ENCODE measurements around the gene LTK. TPM values are rescaled to one million over a fixed set of nuclear protein-coding genes. Genes with fewer than 3 reads are reported as not detected.
"Not testable (repeated sequence)": the region's sequence is repeated elsewhere in the genome, so short reads cannot be mapped to it uniquely, and the experiment has no call there.

Gene LTK
- total RNA-seq, 2 donors from 2014 or later, result 1.9 to 2.8 TPM

GRCh38 chr15:41483519-41483918, 30.1 kb downstream of the LTK start:
- Mint-ChIP-seq H3K36me3 (ENCODE audit: low read depth) (peaks cover 41% of the 10 kb centered on the region), H3K9me3 (no peaks in the 10 kb centered on the region), H3K4me1 (peaks cover 20% of the 10 kb centered on the region), H3K27me3 (no peaks in the 10 kb centered on the region), H3K4me3 (peak overlapping the region; percentile 73), H3K27ac (peak overlapping the region; percentile 70)
- peak; percentile 58 for ATAC-seq (replicated peaks)

- peak overlapping the region; percentile 70 for H3K27ac Mint-ChIP-seq
- peak; percentile 83 for ATAC-seq (replicated peaks)
- H3K27me3 Mint-ChIP-seq, result no peaks in the 10 kb centered on the region
- peaks cover 19% of the 10 kb centered on the region for H3K4me1 Mint-ChIP-seq
- H3K36me3 Mint-ChIP-seq (ENCODE audit: low read depth), result peaks cover 44% of the 10 kb centered on the region
- H3K9me3 Mint-ChIP-seq, result no peaks in the 10 kb centered on the region
- peak overlapping the region; percentile 73 for H3K4me3 Mint-ChIP-seq
Measured at GRCh38 chr15:41483115-41483514, 30.5 kb downstream of the LTK start.

GRCh38 chr15:41482110-41482877, 31.3 kb downstream of the LTK start:
- H3K4me1 Mint-ChIP-seq, result peaks cover 13% of the 10 kb centered on the region
- no peak for ATAC-seq (replicated peaks)

GRCh38 chr15:41480396-41481140, 33.1 kb downstream of the LTK start:
- no peak for ATAC-seq (replicated peaks)
- Mint-ChIP-seq H3K36me3 (ENCODE audit: low read depth) (peaks cover 63% of the 10 kb centered on the region), H3K27me3 (no peaks in the 10 kb centered on the region), H3K27ac (no peak overlapping the region), H3K9me3 (no peaks in the 10 kb centered on the region), H3K4me3 (no peak overlapping the region), H3K4me1 (peaks cover 13% of the 10 kb centered on the region)

More at GRCh38 chr15:41482110-41482877, 31.3 kb downstream of the LTK start:
- Mint-ChIP-seq H3K27me3 (no peaks in the 10 kb centered on the region), H3K4me3 (peak overlapping the region; percentile 73), H3K9me3 (no peaks in the 10 kb centered on the region), H3K27ac (no peak overlapping the region), H3K36me3 (ENCODE audit: low read depth) (peaks cover 46% of the 10 kb centered on the region)

- Mint-ChIP-seq H3K4me1 (no peaks in the 10 kb centered on the region), H3K4me3 (no peak overlapping the region), H3K9me3 (no peaks in the 10 kb centered on the region), H3K27ac (no peak overlapping the region), H3K36me3 (ENCODE audit: low read depth) (peaks cover 93% of the 10 kb centered on the region), H3K27me3 (no peaks in the 10 kb centered on the region)
- no peak for ATAC-seq (replicated peaks)
Measured at GRCh38 chr15:41476416-41477048, 37.1 kb downstream of the LTK start.

GRCh38 chr15:41474941-41475340, 38.7 kb downstream of the LTK start:
- Mint-ChIP-seq H3K36me3 (ENCODE audit: low read depth) (peaks cover 93% of the 10 kb centered on the region), H3K27ac (no peak overlapping the region), H3K27me3 (no peaks in the 10 kb centered on the region), H3K4me3 (no peak overlapping the region), H3K9me3 (no peaks in the 10 kb centered on the region), H3K4me1 (peaks cover under 1% of the 10 kb centered on the region)
- no peak for ATAC-seq (replicated peaks)

GRCh38 chr15:41474436-41474835, 39.2 kb downstream of the LTK start:
- Mint-ChIP-seq H3K36me3 (ENCODE audit: low read depth) (peaks cover 93% of the 10 kb centered on the region), H3K9me3 (no peaks in the 10 kb centered on the region), H3K4me1 (peaks cover 4% of the 10 kb centered on the region), H3K27ac (no peak overlapping the region), H3K27me3 (no peaks in the 10 kb centered on the region), H3K4me3 (no peak overlapping the region)
- ATAC-seq (replicated peaks), result no peak

GRCh38 chr15:41473418-41473817, 40.2 kb downstream of the LTK start:
- ATAC-seq (replicated peaks), result no peak
- H3K9me3 Mint-ChIP-seq, result no peaks in the 10 kb centered on the region
- no peaks in the 10 kb centered on the region for H3K27me3 Mint-ChIP-seq
- no peak overlapping the region for H3K4me3 Mint-ChIP-seq
- no peak overlapping the region for H3K27ac Mint-ChIP-seq
- peaks cover 4% of the 10 kb centered on the region for H3K4me1 Mint-ChIP-seq
- peaks cover 93% of the 10 kb centered on the region for H3K36me3 Mint-ChIP-seq (ENCODE audit: low read depth)

GRCh38 chr15:41469644-41470043, 44.0 kb downstream of the LTK start:
- not testable (repeated sequence) for H3K9me3 Mint-ChIP-seq; H3K4me3 Mint-ChIP-seq; H3K27me3 Mint-ChIP-seq; ATAC-seq (replicated peaks)
- H3K36me3 Mint-ChIP-seq (ENCODE audit: low read depth), result peaks cover 92% of the 10 kb centered on the region
- H3K4me1 Mint-ChIP-seq, result peaks cover 13% of the 10 kb centered on the region
- peak overlapping the region; percentile 69 for H3K27ac Mint-ChIP-seq

- H3K9me3 Mint-ChIP-seq, result no peaks in the 10 kb centered on the region
- H3K36me3 Mint-ChIP-seq (ENCODE audit: low read depth), result peaks cover 94% of the 10 kb centered on the region
- H3K4me3 Mint-ChIP-seq, result no peak overlapping the region
- peak; percentile 18 for ATAC-seq (replicated peaks)
- H3K27ac Mint-ChIP-seq, result peak overlapping the region; percentile 85
- H3K4me1 Mint-ChIP-seq, result peaks cover 18% of the 10 kb centered on the region
- H3K27me3 Mint-ChIP-seq, result no peaks in the 10 kb centered on the region
Measured at GRCh38 chr15:41466711-41467110, 46.9 kb downstream of the LTK start.

GRCh38 chr15:41465822-41466421, 47.7 kb downstream of the LTK start:
- peak; percentile 68 for ATAC-seq (replicated peaks)

GRCh38 chr15:41464889-41465580, 48.6 kb downstream of the LTK start:
- H3K27me3 Mint-ChIP-seq, result no peaks in the 10 kb centered on the region
- H3K4me1 Mint-ChIP-seq, result peaks cover 18% of the 10 kb centered on the region
- peaks cover 83% of the 10 kb centered on the region for H3K36me3 Mint-ChIP-seq (ENCODE audit: low read depth)
- no peak overlapping the region for H3K27ac Mint-ChIP-seq
- no peak for ATAC-seq (replicated peaks)
- H3K4me3 Mint-ChIP-seq, result no peak overlapping the region
- no peaks in the 10 kb centered on the region for H3K9me3 Mint-ChIP-seq

More at GRCh38 chr15:41465822-41466421, 47.7 kb downstream of the LTK start:
- Mint-ChIP-seq H3K27me3 (no peaks in the 10 kb centered on the region), H3K4me3 (no peak overlapping the region), H3K27ac (no peak overlapping the region), H3K9me3 (no peaks in the 10 kb centered on the region), H3K4me1 (peaks cover 18% of the 10 kb centered on the region), H3K36me3 (ENCODE audit: low read depth) (peaks cover 87% of the 10 kb centered on the region)

- Mint-ChIP-seq H3K27me3 (no peaks in the 10 kb centered on the region), H3K27ac (peak overlapping the region; percentile 47)
Measured at GRCh38 chr15:41462084-41462795, 51.4 kb downstream of the LTK start.

More at GRCh38 chr15:41462084-41462795, 51.4 kb downstream of the LTK start:
- no peak overlapping the region for H3K4me3 Mint-ChIP-seq
- peaks cover 82% of the 10 kb centered on the region for H3K36me3 Mint-ChIP-seq (ENCODE audit: low read depth)
- peaks cover 15% of the 10 kb centered on the region for H3K4me1 Mint-ChIP-seq
- ATAC-seq (replicated peaks), result no peak
- H3K9me3 Mint-ChIP-seq, result no peaks in the 10 kb centered on the region
